Measurements from ENCODE around the gene MPPED2.

DNA sequence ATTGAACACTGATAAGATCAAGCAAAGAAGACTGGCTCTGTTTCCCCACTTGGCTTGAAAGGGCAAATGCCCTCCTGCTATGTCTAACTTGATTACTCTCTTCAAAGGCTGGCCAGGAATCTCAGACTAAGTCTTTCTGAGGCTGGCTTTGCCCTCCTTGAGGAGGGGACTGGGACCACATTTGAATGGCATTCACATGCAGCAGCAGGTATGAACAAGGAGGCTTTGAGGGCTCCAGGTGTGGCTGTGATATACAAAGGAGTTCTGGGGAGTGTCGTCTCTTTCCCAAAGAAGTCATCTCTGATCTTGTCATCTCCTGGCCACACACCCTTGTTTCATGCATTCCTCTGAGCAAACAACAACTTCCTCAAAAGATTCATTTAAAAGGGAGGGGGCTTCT is 132.4 kb downstream of the MPPED2 start:
- TF ChIP-seq, protein P1, sequence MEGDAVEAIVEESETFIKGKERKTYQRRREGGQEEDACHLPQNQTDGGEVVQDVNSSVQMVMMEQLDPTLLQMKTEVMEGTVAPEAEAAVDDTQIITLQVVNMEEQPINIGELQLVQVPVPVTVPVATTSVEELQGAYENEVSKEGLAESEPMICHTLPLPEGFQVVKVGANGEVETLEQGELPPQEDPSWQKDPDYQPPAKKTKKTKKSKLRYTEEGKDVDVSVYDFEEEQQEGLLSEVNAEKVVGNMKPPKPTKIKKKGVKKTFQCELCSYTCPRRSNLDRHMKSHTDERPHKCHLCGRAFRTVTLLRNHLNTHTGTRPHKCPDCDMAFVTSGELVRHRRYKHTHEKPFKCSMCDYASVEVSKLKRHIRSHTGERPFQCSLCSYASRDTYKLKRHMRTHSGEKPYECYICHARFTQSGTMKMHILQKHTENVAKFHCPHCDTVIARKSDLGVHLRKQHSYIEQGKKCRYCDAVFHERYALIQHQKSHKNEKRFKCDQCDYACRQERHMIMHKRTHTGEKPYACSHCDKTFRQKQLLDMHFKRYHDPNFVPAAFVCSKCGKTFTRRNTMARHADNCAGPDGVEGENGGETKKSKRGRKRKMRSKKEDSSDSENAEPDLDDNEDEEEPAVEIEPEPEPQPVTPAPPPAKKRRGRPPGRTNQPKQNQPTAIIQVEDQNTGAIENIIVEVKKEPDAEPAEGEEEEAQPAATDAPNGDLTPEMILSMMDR (IDR thresholded peaks at IDR 0.05), result no peak
- no peak for TF ChIP-seq POLR2A (IDR thresholded peaks at IDR 0.05)
